ENCODE data around the gene PAOX. TPM values are rescaled to one million over a fixed set of nuclear protein-coding genes. Genes with fewer than 3 reads are reported as not detected.
A peak's percentile ranks its signal among the peaks of the same experiment; 100 is the strongest.

PAOX gene
- total and polyA plus RNA-seq, 7 donors = 2.4 to 5.2 (median 3.5) TPM

DNA sequence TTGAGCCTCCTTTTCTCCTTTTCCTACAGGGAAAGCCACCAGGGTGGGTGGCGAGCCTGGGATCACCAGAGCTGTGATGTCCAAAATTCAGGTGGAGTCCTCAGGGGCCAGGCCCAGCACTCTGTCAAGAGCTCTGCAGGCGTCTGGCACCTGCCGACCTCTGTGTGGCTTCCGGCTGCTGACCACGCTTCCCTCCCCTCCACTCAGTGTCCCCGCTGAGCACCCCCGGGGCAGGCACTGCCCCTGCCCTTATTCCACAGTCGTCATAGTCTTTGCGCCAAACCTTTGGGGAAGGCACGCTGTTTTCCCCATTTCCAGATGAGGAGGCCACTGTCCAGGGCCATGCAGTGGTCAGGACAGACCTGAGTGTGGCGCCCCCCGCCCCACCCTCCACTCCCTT lies 22.4 kb downstream of the PAOX start:
- intact Hi-C loops (cut with DNase I) = no loop called here
- Histone ChIP-seq H3K4me1 (no peaks in the 10 kb centered on the region), H3K4me3 (no peak overlapping the region), H3K27ac (no peak overlapping the region), H3K36me3 (ENCODE audit: insufficient read depth in 1 of 2, low read depth in 1 of 2) (peaks cover 12 to 95% of the 10 kb centered on the region in 2 donors), H3K27me3 (ENCODE audit: insufficient read depth in 3 of 3, low read length in 2 of 3) (no peaks in the 10 kb centered on the region), H3K9me3 (no peaks in the 10 kb centered on the region)
- WGBS, 3 donors = 95% methylated on average over 12 of the region's 12 CpGs
- TF ChIP-seq, protein P1, sequence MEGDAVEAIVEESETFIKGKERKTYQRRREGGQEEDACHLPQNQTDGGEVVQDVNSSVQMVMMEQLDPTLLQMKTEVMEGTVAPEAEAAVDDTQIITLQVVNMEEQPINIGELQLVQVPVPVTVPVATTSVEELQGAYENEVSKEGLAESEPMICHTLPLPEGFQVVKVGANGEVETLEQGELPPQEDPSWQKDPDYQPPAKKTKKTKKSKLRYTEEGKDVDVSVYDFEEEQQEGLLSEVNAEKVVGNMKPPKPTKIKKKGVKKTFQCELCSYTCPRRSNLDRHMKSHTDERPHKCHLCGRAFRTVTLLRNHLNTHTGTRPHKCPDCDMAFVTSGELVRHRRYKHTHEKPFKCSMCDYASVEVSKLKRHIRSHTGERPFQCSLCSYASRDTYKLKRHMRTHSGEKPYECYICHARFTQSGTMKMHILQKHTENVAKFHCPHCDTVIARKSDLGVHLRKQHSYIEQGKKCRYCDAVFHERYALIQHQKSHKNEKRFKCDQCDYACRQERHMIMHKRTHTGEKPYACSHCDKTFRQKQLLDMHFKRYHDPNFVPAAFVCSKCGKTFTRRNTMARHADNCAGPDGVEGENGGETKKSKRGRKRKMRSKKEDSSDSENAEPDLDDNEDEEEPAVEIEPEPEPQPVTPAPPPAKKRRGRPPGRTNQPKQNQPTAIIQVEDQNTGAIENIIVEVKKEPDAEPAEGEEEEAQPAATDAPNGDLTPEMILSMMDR (IDR thresholded peaks at IDR 0.05) = no peak
- ATAC-seq (peak in 1 of 4 donors; percentile 23), DNase-seq (no peak)

DNA sequence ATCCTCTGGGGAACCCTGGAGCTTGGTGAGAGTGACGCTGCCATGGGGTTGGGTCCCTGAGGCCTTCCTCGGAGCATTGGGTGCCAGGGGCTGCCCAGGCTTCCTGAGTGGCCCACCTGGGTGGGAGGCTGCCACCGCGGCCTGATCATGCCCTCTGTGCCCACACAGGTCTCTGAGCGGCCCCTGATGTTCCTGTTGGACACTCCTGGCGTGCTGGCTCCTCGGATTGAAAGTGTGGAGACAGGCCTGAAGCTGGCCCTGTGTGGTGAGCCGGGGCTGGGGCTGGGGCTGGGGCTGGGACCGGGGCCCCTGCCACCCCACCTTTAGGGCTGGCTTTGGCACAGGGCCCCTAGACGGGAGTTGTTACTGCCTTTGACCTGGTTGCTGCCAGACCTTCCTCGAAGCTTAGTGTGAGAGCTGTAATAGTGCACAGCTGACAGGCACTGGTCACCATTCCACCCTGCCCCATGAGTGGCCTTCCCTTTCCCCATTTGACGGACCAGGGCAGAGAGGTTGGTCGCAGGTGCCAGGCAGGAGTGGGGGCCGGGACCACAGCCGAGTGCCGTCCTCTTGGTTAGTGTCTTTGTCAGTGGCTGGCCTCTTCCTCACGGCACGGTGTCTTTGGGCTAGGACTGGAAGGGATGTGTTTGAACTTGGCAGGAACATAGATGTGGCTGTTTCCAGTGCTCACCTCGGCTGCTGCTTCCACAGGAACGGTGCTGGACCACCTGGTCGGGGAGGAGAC lies 23.1 kb downstream of the PAOX start:
- Histone ChIP-seq H3K27me3 (ENCODE audit: insufficient read depth in 3 of 3, low read length in 2 of 3) (no peaks in the 10 kb centered on the region), H3K4me1 (no peaks in the 10 kb centered on the region), H3K36me3 (ENCODE audit: insufficient read depth in 1 of 2, low read depth in 1 of 2) (peaks cover 12 to 95% of the 10 kb centered on the region in 2 donors), H3K4me3 (no peak overlapping the region), H3K9me3 (no peaks in the 10 kb centered on the region), H3K27ac (no peak overlapping the region)
- TF ChIP-seq, protein P1 (IDR thresholded peaks at IDR 0.05) = no peak
- ATAC-seq (no peak), DNase-seq (peak in 1 of 2 donors; percentile 47)
- intact Hi-C loops (cut with DNase I) = no loop called here
- WGBS, 3 donors = 95 to 96% (median 95%) methylated on average over 21 of the region's 21 CpGs

DNA sequence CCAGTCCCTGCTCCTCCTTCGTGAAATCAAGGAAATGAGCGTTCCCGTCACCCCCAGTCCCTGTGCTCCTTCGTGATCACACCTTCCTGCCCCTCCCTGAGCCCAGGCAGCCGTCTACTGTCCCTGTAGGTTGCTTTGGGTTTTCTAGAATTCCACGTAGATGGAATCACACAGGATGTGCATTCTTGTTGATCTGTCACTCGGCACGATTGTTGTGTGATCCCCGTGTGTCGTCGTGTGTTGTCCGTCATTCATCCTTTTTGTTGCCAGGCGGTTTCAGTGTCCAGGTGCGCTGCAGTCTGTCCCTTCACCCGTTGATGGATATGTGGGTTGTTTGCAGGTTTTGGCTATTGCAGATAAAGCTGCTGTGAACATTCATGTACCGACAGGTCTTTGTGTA lies 24.3 kb downstream of the PAOX start:
- TF ChIP-seq, protein P1 (IDR thresholded peaks at IDR 0.05) = no peak
- Histone ChIP-seq H3K36me3 (ENCODE audit: insufficient read depth in 1 of 2, low read depth in 1 of 2) (peaks cover 15 to 97% of the 10 kb centered on the region in 2 donors), H3K27me3 (ENCODE audit: insufficient read depth in 3 of 3, low read length in 2 of 3) (no peaks in the 10 kb centered on the region), H3K27ac (no peak overlapping the region), H3K4me1 (no peaks in the 10 kb centered on the region), H3K9me3 (no peaks in the 10 kb centered on the region), H3K4me3 (no peak overlapping the region)
- intact Hi-C loops (cut with DNase I) = no loop called here
- 87 to 88% (median 87%) methylated on average over 16 of the region's 16 CpGs for WGBS, 3 donors
- no peak for ATAC-seq
- no peak for DNase-seq

DNA sequence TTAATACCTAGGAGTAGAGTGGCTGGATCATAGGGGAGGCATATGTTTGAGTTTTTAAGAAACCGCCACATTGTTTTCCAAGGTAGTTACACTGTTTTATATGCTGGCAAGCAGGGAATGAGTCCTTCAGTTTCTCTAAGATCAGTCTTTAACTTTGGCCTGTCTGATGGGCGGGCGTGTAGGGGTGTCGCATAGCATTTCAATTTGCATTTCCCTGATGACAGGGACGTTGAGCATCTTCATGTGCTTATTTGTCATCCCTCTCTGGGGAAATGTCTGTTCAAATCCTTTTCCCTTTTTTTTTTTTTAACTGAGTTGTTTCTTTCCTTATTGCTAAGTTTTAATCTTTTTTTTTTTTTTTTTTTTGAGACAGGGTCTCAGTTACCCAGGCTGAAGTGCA lies 24.7 kb downstream of the PAOX start:
- Histone ChIP-seq H3K36me3 (ENCODE audit: insufficient read depth in 1 of 2, low read depth in 1 of 2) (peaks cover 17 to 97% of the 10 kb centered on the region in 2 donors), H3K27ac (no peak overlapping the region), H3K4me3 (no peak overlapping the region), H3K4me1 (no peaks in the 10 kb centered on the region), H3K9me3 (no peaks in the 10 kb centered on the region), H3K27me3 (ENCODE audit: insufficient read depth in 3 of 3, low read length in 2 of 3) (no peaks in the 10 kb centered on the region)
- ATAC-seq (no peak), DNase-seq (no peak)
- intact Hi-C loops (cut with DNase I) = no loop called here
- TF ChIP-seq, protein P1 (IDR thresholded peaks at IDR 0.05) = no peak
- WGBS, 3 donors = 88 to 91% (median 90%) methylated on average over 5 of the region's 5 CpGs

DNA sequence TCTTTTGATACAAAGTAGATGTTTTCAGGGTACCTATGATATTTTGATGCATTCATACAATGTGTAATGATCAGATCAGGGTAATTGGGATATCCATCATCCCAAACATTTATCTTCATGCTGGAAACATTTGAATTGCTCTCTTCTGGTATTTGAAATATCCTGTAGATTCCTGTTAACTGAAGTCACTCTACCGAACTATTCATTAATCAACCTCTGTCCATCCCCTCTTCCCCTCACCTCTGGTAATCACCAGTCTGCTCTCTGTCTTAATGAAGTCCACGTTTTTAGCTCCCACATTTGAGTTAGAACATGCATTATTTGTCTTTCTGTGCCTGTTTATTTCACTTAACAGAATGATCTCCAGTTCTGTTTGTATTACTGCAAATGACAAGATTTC lies 26.2 kb downstream of the PAOX start:
- Histone ChIP-seq H3K4me1 (no peaks in the 10 kb centered on the region), H3K27ac (no peak overlapping the region), H3K36me3 (ENCODE audit: insufficient read depth in 1 of 2, low read depth in 1 of 2) (peaks cover 11 to 97% of the 10 kb centered on the region in 2 donors), H3K9me3 (no peaks in the 10 kb centered on the region), H3K27me3 (ENCODE audit: insufficient read depth in 3 of 3, low read length in 2 of 3) (no peaks in the 10 kb centered on the region), H3K4me3 (no peak overlapping the region)
- DNase-seq (no peak), ATAC-seq (no peak)
- 66 to 73% (median 67%) methylated on average over 2 of the region's 2 CpGs for WGBS, 3 donors
- TF ChIP-seq, protein P1 (IDR thresholded peaks at IDR 0.05) = no peak
- intact Hi-C loops (cut with DNase I) = no loop called here

Data from psoas muscle (tissue), 8 donors.